Lower leg skin (tissue), 3 donors: Measurements from ENCODE around the gene BICC1.

ENCODE experiments used
- CTCF ChIP-seq, 3 donors: fragments of 450-650 bp; IDR thresholded peaks; one replicate each; pipeline ENCODE4 v1.5.1; 2016; ENCODE audit warnings: antibody characterized with exemption in 3 of 3, mild to moderate bottlenecking in 3 of 3, moderate library complexity in 2 of 3
- POLR2A ChIP-seq, 2 donors: fragments of 450-650 bp; IDR thresholded peaks; one replicate each; pipeline ENCODE4 v1.6.1; 2016 to 2017; ENCODE audit warnings: antibody characterized with exemption in 2 of 2, mild to moderate bottlenecking in 1 of 2, moderate library complexity in 1 of 2

- TF ChIP-seq CTCF (IDR thresholded peaks at IDR 0.05): no peak
- TF ChIP-seq POLR2A (IDR thresholded peaks at IDR 0.05): no peak
Measured at GRCh38 chr10:58697691-58698090, 185.0 kb downstream of the BICC1 start.
